Measurements from ENCODE around the gene KLHL25.
A peak's percentile ranks its signal among the peaks of the same experiment; 100 is the strongest.
"Not testable (repeated sequence)": the region's sequence is repeated elsewhere in the genome, so short reads cannot be mapped to it uniquely, and the experiment has no call there.

Gene KLHL25, protein sequence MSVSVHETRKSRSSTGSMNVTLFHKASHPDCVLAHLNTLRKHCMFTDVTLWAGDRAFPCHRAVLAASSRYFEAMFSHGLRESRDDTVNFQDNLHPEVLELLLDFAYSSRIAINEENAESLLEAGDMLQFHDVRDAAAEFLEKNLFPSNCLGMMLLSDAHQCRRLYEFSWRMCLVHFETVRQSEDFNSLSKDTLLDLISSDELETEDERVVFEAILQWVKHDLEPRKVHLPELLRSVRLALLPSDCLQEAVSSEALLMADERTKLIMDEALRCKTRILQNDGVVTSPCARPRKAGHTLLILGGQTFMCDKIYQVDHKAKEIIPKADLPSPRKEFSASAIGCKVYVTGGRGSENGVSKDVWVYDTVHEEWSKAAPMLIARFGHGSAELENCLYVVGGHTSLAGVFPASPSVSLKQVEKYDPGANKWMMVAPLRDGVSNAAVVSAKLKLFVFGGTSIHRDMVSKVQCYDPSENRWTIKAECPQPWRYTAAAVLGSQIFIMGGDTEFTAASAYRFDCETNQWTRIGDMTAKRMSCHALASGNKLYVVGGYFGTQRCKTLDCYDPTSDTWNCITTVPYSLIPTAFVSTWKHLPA

DNA sequence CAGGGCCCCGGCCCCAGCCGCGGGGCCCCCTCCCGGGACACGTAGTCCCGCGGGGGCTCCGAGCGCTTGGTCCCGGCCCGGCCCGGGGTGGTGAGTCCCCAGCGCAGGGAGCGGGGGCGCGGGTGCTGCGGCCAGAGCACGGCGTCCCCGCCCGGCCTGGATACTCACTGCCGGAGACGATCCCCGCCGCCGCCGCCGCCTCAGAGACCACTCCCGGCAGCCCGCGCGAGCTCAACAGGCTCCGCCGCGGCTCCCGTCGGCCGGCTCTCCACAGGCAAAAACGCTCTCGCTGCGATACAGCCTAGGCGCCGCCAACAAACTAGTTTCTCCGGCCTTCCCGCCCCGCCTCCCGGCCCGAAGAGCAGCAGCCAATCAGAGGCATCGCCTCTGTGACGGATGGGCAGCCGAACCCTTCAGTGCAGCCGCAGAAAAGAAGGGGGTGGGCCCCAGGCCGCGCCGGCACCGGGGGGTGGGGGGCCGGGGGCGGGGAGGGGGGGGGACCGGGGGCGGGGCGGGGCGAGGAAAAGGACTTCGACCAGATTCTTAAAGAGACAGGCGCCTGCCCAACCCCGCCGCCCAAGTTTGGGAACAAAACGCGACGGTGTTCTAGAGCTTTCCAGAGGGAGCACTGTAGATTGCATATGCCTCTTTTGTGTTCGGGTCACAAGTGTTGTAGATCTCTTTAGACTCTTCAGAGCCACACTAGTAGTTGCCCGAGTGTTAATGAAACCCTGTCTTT lies at the start of gene KLHL25:
KLHL25 (minus strand) TSS at position 328 of the 739 bp plus-strand sequence. CDS start 25,115 bp downstream, outside the sequence.
- DNase-seq (ENCODE audit: low read depth, low spot score) = peak; percentile 70
- peak within 1 kb of the TSS; percentile 56 for H3K27ac ChIP-seq

DNA sequence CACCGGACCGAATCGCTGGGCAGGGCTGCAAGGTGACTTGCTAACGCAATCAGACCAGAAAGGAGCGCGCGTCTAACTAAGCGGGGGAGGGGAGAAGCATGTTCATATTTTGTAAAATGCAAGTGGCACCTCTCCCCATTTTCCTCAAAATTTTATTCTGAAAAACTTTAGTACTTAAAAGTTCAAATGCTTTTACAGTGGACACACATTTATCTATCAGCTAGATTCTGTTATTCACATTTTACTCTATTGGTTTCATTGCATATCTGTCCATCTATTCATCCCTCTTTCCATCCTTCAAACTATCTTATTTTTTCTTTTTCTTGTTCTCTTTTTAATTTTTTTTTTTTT lies 46.1 kb upstream of the KLHL25 start:
- no peak for DNase-seq (ENCODE audit: low read depth, low spot score)
- H3K27ac ChIP-seq = no peak overlapping the region

DNA sequence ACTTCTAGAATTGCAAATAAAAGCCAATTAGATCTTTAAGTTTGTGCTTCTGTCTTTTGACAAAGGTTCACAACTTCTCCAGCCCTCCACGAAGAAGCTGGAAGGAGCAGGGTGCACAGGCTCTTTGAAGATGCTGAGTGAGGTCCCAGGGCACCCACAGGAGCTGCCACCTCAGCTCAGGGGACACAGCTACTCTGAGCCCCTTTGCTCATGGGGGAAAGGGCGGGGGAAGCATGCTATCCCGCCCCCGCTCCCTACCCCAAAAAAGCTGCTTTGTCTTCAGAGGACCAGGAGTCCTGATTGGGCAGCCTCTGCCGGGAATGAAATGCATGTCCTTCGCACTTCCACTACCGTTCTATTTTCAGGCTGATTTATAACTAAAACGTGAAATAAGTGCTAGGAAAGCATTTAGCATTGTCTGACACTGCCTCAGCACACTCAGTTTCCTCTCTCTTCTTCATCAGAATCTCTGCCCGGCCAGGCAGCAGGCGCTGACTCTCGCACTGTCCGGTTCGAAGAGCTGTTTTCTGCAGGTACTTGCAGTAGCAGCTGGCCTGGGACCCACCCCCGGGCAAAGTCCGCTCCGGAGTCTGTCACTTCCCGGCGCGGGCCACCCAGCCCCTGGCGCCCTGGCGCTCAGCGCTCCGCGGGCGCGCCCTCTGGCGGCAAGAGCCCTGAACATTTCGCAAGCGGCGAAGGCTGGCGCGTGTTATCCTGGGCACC lies 45.5 kb upstream of the KLHL25 start:
- DNase-seq (ENCODE audit: low read depth, low spot score) = peak; percentile 5
- H3K27ac ChIP-seq = no peak overlapping the region

DNA sequence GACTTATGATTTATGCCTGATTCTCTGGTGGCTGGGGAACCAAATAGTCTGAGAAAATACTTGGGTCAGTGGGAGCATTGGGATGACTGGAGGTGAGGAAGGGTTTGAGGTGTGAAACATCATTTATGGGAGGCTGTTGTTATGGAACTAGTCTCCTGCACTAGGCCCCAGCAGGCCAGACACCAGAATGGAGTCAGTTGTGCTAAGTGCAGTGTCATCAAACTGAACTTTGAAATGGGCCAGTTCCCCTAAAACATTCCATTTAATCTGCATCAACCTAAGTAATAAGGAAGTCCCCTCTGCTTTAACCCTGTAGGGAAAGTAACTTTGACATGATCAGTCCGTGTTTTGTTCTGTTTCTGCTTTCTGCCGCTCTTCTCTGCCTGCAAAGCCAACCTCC lies 44.9 kb upstream of the KLHL25 start:
- DNase-seq (ENCODE audit: low read depth, low spot score) = no peak
- H3K27ac ChIP-seq = no peak overlapping the region

DNA sequence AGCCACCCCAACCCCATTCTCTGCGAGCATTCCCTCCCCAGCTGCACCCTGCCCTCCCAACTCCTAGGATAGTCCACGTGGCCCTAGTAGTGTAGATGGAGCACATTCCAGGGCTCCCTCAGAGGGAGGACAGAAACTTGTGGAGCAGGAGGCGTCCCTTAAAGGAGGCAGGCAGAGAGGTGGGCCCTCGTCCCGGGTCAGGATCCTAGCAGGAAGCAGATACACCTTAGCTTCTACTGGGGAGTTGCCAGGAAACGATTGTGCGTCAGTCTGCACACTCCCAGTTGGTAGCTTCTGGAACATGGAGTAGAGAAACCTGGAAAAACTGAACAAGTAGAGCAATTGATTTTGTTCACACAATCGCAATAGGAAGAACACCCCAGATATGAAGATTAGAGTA lies 43.9 kb upstream of the KLHL25 start:
- H3K27ac ChIP-seq = no peak overlapping the region
- no peak for DNase-seq (ENCODE audit: low read depth, low spot score)

DNA sequence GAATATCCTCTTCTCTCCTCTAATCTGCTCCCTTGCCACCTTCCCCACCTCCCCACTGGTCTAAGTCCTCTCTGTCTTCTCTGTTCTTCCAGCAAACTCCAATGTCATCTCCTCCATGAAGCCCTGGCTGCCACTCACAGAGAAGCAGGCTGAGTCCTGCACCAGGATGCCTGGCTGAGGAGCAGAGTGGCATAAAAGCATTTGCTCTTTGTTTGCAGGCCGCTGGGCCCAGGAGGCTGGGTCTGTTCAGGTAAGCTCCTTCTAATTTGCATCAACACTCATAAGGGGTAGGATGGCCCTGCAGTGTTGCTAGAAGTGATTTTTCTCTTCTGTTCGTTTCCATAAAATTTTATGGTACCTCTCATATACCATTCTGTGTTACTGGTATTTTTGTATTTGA lies 43.2 kb upstream of the KLHL25 start:
- H3K27ac ChIP-seq = no peak overlapping the region
- no peak for DNase-seq (ENCODE audit: low read depth, low spot score)

DNA sequence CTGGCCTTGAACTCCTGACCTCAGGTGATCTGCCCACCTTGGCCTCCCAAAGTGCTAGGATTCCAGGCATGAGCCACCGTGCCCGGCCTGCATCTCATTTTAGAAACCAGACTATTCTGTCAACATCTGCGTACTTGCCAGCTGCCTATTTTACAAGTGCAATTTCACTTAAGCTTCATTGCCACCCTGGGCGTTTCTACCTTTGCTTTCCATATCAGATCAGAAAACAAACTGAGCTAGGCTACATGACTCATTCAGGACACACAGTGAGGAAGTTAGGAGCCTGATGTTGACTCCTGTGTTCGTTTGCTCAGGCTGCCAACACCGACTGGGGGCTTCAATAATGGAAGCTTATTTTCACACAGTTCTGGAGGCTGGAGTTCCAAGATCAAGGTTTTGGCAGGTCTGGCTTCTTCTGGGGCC lies 42.3 kb upstream of the KLHL25 start:
- DNase-seq (ENCODE audit: low read depth, low spot score) = peak; percentile 53
- no peak overlapping the region for H3K27ac ChIP-seq

DNA sequence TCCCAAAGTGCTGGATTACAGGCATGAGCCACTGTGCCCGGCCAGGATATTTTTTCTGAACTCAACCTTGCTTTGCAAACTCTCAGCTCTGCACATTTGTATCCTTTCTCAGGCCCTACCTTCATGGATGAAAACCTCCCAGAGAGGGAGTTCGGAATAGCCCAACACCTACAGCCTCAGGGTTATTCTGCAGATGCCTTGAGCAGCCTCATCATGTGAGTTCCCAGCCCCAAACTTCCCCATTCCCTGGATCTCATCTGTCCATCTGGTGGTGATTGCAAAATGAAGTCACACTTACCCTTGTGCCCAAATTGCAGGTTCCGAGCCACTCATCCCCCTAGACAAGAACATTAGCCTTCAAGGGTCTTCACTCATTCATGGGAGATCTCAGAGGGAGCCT lies 39.9 kb upstream of the KLHL25 start:
- DNase-seq (ENCODE audit: low read depth, low spot score) = no peak
- no peak overlapping the region for H3K27ac ChIP-seq

DNA sequence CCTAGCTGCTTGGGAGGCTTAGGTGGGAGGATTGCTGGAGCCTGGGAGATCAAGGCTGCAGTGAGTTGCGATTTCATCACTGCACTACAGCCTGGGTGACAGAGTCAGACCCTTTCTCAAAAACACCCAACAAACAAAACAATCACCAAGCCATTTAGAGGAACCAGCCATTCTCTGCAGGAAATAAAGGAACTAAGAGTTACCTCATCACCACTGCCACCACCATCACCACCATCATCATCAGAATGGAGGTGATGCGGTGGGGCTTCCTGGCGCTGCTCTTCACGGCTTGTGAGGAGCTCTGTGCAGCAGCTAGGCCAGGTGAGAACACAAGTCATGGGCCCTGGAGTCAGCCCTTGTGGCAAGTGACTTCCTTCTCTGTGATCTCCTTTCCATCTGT lies 37.7 kb upstream of the KLHL25 start:
- H3K27ac ChIP-seq = no peak overlapping the region

DNA sequence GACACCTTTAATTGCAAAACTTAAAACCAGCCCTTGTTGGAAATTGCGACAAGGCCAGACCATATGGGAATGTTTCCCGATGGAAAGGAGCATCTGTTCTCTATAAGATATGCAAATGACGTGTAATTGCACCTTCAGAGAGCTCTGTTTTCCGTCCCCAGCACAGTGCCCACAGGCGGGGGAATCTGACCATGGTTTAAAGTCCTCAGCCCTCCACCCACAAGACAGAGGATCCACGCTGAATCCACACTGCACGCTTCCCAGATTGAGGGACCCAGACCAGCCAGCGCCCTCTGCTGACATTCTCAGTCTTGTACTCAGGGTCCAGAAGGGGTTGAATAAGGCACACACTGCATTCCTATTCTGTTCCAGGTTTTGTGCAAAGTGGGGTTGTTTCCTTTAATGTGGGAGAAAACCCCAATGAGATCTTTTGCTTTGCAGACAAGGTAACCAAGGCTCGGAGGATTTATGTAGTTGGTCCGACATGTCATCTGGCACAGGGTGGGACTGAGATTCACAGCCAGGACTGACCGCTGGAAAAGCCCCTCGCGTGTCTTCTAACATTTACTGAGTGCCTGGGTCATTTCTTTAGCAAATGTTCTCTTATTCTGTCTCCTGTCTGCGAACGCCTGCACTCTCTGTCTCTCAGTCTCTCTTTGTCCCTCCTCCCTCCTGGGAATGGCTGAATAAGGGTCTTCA lies 36.8 kb upstream of the KLHL25 start:
- DNase-seq (ENCODE audit: low read depth, low spot score) = no peak
- H3K27ac ChIP-seq = no peak overlapping the region

More for the DNA sequence above, 37.7 kb upstream of the KLHL25 start:
- no peak for DNase-seq (ENCODE audit: low read depth, low spot score)

DNA sequence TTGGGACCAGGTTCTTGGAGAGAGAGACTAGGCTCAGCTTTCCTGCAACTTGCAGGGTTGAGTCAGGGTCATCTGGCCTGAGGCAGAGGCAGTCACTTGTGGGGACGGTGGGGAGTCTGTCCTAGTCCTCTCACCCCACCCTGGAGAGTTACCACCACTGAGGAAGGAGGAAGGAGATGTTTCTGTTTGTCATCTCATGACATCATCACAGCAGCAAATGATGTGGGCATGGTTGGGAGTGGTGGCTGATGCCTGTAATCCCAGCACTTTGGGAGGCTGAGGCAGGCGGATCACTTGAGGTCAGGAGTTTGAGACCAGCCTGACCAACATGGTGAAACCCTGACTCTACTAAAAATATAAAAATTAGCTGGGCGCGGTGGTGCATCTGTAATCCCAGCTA lies 35.0 kb upstream of the KLHL25 start:
- DNase-seq (ENCODE audit: low read depth, low spot score) = not testable (repeated sequence)

DNA sequence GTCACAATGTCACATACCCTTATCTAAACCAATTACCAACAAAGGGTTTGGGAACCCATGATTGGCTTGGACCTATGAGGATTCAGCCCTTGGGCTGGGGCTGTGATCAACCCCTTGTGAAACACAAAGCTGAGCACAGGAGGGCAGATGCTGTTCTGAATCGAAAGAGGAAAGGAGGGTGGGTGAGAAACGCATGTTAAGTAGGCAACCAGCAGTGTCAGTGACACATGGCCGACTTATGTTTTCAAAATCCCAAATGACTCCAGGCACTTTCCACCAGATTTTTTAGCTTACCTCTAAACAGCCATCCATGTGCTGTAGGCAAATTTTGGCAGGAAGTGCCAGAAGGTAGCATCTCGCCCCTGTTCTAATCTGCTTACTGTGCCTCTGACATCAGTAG lies 34.1 kb upstream of the KLHL25 start:
- no peak overlapping the region for H3K27ac ChIP-seq
- DNase-seq (ENCODE audit: low read depth, low spot score) = no peak

More for the DNA sequence above, 35.0 kb upstream of the KLHL25 start:
- H3K27ac ChIP-seq = not testable (repeated sequence)

DNA sequence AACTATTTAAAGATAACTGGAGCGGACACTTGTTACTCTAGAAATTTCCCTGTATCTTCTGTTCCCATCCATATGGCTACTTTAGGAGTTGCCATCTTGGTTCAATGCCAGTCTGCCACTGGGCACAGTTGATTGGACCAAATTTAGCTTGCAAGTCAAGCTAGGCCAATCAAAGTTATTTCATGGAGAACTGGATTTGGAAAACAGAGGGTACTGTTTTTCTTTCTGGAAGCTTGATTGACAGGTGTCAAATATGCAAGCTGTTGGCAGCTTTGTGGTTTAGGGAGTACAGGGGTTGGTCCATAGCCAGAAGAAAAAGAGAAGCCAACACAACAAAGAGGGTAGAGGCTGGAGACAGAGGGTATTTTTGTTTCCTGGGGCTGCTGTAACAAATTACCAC lies 33.4 kb upstream of the KLHL25 start:
- no peak overlapping the region for H3K27ac ChIP-seq
- DNase-seq (ENCODE audit: low read depth, low spot score) = no peak

DNA sequence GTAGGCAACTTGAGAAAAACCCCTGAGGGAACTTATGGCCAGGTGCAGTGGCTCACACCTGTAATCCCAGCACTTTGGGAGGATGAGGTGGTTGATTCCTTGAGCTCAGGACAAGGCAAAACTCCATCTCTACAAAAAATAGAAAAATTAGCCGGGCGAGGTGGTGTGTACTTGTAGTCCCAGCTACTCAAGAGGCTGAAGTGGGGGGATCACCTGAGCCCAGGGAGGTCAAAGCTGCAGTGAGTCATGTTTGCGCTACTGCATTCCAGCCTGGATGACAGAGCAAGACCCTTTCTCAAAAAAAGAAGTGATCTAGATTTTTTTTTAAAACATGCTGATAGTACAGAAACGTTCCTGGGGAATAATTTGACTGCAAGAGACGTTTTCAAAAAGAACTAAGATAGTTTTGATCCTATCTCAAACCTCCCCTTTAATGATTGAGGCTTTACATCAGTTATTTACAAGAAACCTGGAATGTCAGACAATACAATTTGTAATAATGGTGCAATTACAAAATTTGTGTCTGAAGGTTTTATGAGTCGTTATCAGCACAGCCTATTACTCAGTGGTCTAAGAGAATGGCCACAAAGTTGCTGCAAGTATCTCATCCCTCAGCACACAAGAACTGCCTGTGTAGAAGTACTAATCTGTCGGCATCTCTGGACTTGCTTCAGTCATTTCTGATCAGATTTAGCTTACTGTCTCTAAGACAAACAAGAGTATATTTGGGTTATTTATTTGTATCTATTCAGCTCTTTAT lies 32.2 kb upstream of the KLHL25 start:
- no peak overlapping the region for H3K27ac ChIP-seq
- no peak for DNase-seq (ENCODE audit: low read depth, low spot score)

DNA sequence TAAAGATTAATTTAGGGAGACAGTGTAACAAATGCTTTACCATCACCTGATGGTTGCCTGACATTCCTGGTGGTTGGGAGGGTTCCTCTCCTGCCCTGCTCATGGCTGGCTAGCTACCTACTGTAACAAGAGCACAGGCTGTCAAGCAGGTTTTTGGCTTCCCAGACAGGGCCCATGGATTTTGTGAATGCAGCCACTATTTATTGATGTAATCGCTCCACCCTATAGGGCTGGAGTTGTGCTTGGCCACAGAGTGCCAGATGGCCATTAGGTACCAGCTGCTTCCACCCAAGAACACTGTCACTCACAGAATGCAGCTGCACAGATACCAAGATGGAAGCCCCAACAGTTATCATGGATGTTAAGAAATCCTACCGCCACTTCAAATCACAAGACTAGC lies 31.0 kb upstream of the KLHL25 start:
- no peak for DNase-seq (ENCODE audit: low read depth, low spot score)
- H3K27ac ChIP-seq = no peak overlapping the region

DNA sequence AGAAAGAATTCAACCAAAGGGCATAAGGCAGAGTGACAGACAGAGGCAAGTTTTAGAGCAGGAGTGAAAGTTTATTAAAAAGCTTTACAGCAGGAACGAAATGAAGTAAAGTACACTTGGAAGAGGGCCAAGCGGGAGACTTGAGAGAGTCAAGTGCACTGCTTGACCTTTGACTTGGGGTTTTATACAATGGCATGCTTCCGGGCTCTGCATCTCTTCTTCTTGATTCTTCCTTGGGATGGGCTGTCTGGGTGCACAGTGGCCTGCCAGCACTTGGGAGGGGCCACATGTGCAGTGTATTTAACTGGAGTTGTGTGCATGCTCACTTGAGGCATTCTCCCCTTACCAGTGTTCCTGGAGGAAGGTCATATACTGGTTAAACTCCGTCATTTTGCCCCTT lies 30.4 kb upstream of the KLHL25 start:
- H3K27ac ChIP-seq = no peak overlapping the region
- no peak for DNase-seq (ENCODE audit: low read depth, low spot score)

DNA sequence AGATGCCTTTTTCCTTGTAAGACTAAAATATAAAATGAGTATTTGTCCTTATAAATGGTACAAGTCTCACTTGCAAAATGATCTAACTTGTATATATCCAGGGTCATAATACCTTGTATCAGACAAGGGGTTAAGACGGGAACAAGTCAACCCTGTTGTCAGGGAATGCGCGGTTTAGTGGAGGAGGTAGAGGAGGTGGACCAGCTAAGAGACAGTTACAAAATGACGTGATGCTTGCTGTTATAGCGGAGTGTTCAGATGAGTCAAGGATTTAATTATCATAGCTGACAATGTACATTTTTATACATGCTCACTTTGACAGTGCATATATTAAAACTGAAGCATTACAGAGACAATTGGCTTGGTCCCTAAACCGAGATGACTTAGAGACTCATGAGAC lies 26.8 kb upstream of the KLHL25 start:
- H3K27ac ChIP-seq = no peak overlapping the region

DNA sequence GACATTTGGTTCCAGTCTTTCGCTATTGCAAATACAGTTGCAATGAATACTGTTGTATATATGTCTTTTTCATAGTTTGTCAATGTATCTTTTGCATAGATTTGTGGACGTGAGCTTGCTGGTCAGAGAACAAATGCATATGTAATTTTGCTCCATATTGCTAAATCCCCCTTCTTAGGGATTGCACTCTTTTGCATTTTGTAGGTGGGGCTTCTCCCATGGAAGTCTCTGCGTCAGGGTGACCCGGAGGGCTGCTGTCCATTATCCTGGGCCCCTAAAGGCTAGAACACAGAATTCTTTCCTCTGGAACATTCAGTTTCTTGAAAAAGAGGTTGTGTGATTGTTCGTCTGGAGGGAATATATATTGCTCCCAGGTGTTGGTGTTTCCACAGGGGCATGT lies 25.2 kb upstream of the KLHL25 start:
- DNase-seq (ENCODE audit: low read depth, low spot score) = no peak

More for the DNA sequence above, 26.8 kb upstream of the KLHL25 start:
- no peak for DNase-seq (ENCODE audit: low read depth, low spot score)

DNA sequence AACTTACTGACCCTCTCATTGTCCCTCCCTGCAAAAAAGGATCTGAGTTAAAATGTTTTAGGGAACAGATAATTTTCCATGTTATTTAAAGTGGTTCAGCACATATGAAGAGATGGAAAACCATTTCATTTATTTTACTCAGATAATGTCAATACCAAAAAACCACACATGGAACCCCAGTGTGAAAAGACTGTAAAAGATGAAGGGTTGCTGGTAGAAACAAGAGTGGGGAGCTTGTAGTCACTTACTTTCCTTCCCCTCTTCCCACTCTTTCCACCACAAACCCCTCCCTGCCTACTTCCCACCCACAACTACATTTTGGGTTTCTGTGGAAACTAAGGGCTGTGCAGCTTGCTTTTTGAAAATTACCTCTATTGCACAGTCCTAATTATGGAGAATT lies 18.5 kb upstream of the KLHL25 start:
- DNase-seq (ENCODE audit: low read depth, low spot score) = no peak
- no peak overlapping the region for H3K27ac ChIP-seq

More for the DNA sequence above, 25.2 kb upstream of the KLHL25 start:
- no peak overlapping the region for H3K27ac ChIP-seq

All from epithelial cell of prostate (primary cell).